ENCODE results near the gene EGFR. TPM values are rescaled to one million over a fixed set of nuclear protein-coding genes. Genes with fewer than 3 reads are reported as not detected.

EGFR gene
- total RNA-seq, 4 donors from 2014 or later: 45.5 to 61.1 (median 56.9) TPM

DNA sequence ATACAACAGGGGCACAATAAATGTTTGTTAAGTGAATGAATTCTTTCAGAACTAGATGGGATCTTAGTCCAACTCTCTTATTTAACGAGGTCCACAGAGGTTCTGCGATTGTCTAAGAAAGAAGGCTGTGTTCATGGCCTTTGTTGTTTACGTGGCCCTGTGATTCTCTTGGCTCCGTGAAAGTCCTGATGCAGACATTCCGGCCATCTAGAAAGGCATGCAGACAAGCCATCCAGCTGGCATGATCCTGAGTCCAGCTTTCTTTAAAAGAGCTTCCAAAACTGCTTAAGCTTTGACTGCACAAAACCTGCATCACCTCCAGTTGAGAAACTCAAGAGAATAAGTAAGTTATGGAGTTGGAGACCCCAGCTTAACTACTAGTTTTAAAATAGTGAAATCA is 26.0 kb downstream of the EGFR start:
- no peaks in the 10 kb centered on the region for H3K9me3 ChIP-seq
- no peaks in the 10 kb centered on the region for H3K27me3 ChIP-seq
- DNase-seq: no peak
- peaks cover 0 to 37% (median 3%) of the 10 kb centered on the region in 4 donors for H3K4me1 ChIP-seq
- H3K4me3 ChIP-seq: no peak overlapping the region
- H3K27ac ChIP-seq: peak overlapping the region in 1 of 4 donors; percentile 16
- H3K36me3 ChIP-seq: no peaks in the 10 kb centered on the region
- TF ChIP-seq POLR2A (IDR thresholded peaks at IDR 0.05): no peak
- TF ChIP-seq, protein P1, sequence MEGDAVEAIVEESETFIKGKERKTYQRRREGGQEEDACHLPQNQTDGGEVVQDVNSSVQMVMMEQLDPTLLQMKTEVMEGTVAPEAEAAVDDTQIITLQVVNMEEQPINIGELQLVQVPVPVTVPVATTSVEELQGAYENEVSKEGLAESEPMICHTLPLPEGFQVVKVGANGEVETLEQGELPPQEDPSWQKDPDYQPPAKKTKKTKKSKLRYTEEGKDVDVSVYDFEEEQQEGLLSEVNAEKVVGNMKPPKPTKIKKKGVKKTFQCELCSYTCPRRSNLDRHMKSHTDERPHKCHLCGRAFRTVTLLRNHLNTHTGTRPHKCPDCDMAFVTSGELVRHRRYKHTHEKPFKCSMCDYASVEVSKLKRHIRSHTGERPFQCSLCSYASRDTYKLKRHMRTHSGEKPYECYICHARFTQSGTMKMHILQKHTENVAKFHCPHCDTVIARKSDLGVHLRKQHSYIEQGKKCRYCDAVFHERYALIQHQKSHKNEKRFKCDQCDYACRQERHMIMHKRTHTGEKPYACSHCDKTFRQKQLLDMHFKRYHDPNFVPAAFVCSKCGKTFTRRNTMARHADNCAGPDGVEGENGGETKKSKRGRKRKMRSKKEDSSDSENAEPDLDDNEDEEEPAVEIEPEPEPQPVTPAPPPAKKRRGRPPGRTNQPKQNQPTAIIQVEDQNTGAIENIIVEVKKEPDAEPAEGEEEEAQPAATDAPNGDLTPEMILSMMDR (IDR thresholded peaks at IDR 0.05): no peak

DNA sequence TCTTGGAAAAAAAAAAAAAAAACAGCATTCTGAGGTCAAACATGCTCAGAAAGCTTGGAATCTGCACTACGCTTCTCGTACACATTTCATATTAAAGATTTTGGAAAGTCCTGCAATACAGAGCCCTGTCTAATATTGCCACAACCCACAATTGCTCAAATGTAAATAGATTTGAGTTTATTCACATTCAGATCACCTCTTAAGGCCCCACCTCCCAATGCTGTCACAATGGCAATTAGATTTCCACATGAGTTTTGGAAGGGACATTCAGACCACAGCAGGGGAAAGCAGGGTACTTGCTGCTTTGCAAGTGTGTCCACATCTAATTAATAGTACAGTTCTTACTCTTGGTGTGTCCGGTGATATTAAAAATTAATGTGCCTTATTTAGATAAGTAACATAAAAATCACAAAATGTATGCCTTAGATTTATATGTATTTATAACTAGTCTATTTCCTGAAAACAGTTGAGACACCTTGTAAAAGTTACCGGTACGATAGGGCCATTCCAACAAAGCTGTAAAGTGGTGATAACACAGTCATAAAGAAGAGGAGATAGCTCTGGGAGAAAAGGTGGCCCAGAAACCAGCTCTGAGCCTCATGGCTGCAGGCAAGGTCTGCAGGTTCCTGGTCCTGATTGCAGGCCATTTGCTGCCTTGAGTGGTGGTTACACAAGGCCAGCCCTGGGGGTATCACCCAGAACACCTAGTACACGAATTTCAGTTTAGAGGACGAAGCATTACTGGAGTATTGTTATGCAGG is 27.9 kb downstream of the EGFR start:
- H3K4me1 ChIP-seq: peaks cover 0 to 34% (median 3%) of the 10 kb centered on the region in 4 donors
- peak in 1 of 3 donors; percentile 57 for DNase-seq
- no peak overlapping the region for H3K4me3 ChIP-seq
- no peaks in the 10 kb centered on the region for H3K36me3 ChIP-seq
- no peak for TF ChIP-seq POLR2A (IDR thresholded peaks at IDR 0.05)
- TF ChIP-seq, protein P1 (IDR thresholded peaks at IDR 0.05): no peak
- H3K27me3 ChIP-seq: no peaks in the 10 kb centered on the region
- no peaks in the 10 kb centered on the region for H3K9me3 ChIP-seq
- peak overlapping the region in 2 of 4 donors; percentile 36 to 71 for H3K27ac ChIP-seq

DNA sequence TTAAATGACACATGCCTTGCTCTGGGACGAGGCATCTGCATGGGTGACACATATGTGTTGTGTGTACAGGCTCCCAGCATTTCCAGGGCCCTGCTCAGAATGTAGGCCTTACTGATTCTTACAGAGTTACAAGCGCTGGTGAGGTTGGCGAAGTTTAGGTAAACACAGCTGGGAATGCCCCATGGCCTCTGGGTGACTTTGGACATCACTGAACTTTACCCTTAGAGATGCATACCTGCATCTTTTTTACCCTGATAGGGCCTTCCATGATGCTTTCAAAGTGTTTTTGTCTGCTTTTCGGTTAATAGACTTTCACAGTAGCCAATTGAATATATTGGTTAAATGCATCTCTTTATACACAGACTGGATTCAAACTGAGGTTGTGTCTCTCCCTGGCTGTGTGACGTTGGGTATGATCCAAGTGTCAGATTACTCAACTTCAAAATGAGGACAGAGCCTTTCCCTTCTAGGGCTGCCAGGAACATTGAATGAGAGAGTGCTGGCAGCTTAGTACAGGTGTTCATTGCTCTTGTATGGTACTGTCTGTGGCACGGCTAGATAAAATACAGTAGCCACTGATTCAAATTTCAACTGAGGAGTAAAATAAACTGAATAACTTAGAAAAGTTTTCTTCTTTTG is 29.5 kb downstream of the EGFR start:
- no peaks in the 10 kb centered on the region for H3K36me3 ChIP-seq
- no peaks in the 10 kb centered on the region for H3K27me3 ChIP-seq
- DNase-seq: no peak
- no peaks in the 10 kb centered on the region for H3K9me3 ChIP-seq
- peaks cover 0 to 34% (median 3%) of the 10 kb centered on the region in 4 donors for H3K4me1 ChIP-seq
- TF ChIP-seq POLR2A (IDR thresholded peaks at IDR 0.05): no peak
- TF ChIP-seq, protein P1 (IDR thresholded peaks at IDR 0.05): no peak
- no peak overlapping the region for H3K27ac ChIP-seq
- H3K4me3 ChIP-seq: no peak overlapping the region

DNA sequence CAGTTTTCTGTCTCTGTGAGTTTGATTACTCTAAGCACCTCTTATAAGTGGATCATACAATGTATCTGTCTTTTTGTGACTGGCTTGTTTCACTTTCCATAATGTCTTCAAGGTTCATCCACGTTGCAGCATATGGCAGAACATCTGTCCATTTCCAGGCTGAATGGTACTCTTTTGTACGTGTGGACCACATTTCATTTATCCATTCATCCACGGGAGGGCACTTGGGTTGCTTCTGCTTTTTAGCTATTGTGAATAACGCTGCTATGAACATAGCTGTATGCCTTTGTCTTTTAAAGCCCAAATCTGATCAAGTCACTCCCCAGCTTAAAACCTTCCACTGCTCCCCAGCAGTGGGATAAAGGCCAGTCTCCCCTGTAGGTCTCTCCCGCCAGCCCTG is 31.5 kb downstream of the EGFR start:
- Histone ChIP-seq H3K4me3 (no peak overlapping the region), H3K9me3 (no peaks in the 10 kb centered on the region), H3K27ac (no peak overlapping the region), H3K4me1 (peaks cover 0 to 27% (median 3%) of the 10 kb centered on the region in 4 donors), H3K36me3 (no peaks in the 10 kb centered on the region), H3K27me3 (no peaks in the 10 kb centered on the region)
- no peak for TF ChIP-seq POLR2A (IDR thresholded peaks at IDR 0.05)
- TF ChIP-seq, protein P1 (IDR thresholded peaks at IDR 0.05): no peak
- no peak for DNase-seq

- H3K36me3 ChIP-seq: no peaks in the 10 kb centered on the region
- peaks cover 0 to 16% (median 0%) of the 10 kb centered on the region in 4 donors for H3K4me1 ChIP-seq
- no peaks in the 10 kb centered on the region for H3K27me3 ChIP-seq
- no peak for TF ChIP-seq POLR2A (IDR thresholded peaks at IDR 0.05)
- no peak overlapping the region for H3K27ac ChIP-seq
- no peak overlapping the region for H3K4me3 ChIP-seq
- DNase-seq: no peak
- H3K9me3 ChIP-seq: no peaks in the 10 kb centered on the region
These were observed 33.3 kb downstream of the EGFR start for GRCh38 chr7:55052081-55052480.

- TF ChIP-seq, protein P1 (IDR thresholded peaks at IDR 0.05): no peak
- no peak for TF ChIP-seq POLR2A (IDR thresholded peaks at IDR 0.05)
- H3K27ac ChIP-seq: no peak overlapping the region
- H3K4me3 ChIP-seq: no peak overlapping the region
- H3K4me1 ChIP-seq: peaks cover 0 to 8% (median 0%) of the 10 kb centered on the region in 4 donors
- no peaks in the 10 kb centered on the region for H3K9me3 ChIP-seq
- H3K36me3 ChIP-seq: no peaks in the 10 kb centered on the region
- no peak for DNase-seq
- no peaks in the 10 kb centered on the region for H3K27me3 ChIP-seq
These were observed 34.1 kb downstream of the EGFR start for GRCh38 chr7:55052741-55053427.
